H1 (cell line): ENCODE measurements around the gene GSG1L2. TPM values are rescaled to one million over a fixed set of nuclear protein-coding genes. Genes with fewer than 3 reads are reported as not detected.

Experiments used
- CTCF ChIA-PET: fragments of 300-600 bp; sonication (Branson Sonifier 250); formaldehyde crosslinking; loops from one replicate; lab custom pipeline; 2021; ENCODE audit not compliant: partially characterized antibody; lab: Charles Lee
- POLR2A ChIA-PET: fragments of 300-600 bp; sonication (Branson Sonifier 250); formaldehyde crosslinking; loops from one replicate; lab custom pipeline; 2021; ENCODE audit warnings: inconsistent platforms; ENCODE audit not compliant: partially characterized antibody; lab: Charles Lee
- DNase-seq, 2 experiments: peaks; one replicate each; pipeline versions ENCODE4 v3.0.0 to v3.0.0-alpha.2; 2010 to 2022; ENCODE audit warnings: low spot score in 2 of 2, low read depth in 1 of 2, mixed read lengths in 1 of 2
- FAIRE-seq: peaks from 2 replicates; lab custom pipeline; 2011; peaks lifted over from hg19 to GRCh38; lab: Jason Lieb, UNC
- H2AFZ ChIP-seq: 2 replicates; pipeline ENCODE4 v1.8.1; 2012; ENCODE audit warnings: low read length, inconsistent platforms
- H2AK5ac ChIP-seq: 2 replicates; pipeline ENCODE4 v1.6.1; 2013; ENCODE audit warnings: low read depth, low read length
- H2BK120ac ChIP-seq: replicated peaks from 2 replicates; pipeline ENCODE3; 2013; ENCODE audit warnings: low read depth, low read length, inconsistent platforms
- H2BK12ac ChIP-seq: 2 replicates; pipeline ENCODE4 v1.6.1; 2013; ENCODE audit warnings: low read depth, low read length
- H2BK15ac ChIP-seq: 2 replicates; pipeline ENCODE4 v1.6.1; 2013; ENCODE audit warnings: low read length
- H2BK20ac ChIP-seq: 2 replicates; pipeline ENCODE4 v1.6.1; 2013; ENCODE audit warnings: low read length
- H2BK5ac ChIP-seq: 2 replicates; pipeline ENCODE4 v1.6.1; 2013; ENCODE audit warnings: low read depth, low read length
- H3K14ac ChIP-seq: 2 replicates; pipeline ENCODE4 v1.6.1; 2013; ENCODE audit warnings: inconsistent platforms; ENCODE audit not compliant: insufficient read length
- H3K18ac ChIP-seq: 2 replicates; pipeline ENCODE4 v1.6.1; 2013; ENCODE audit warnings: low read length; ENCODE audit errors: extremely low read depth
- H3K23ac ChIP-seq: 2 replicates; pipeline ENCODE4 v1.6.1; 2013; ENCODE audit warnings: inconsistent platforms; ENCODE audit not compliant: insufficient read length
- H3K23me2 ChIP-seq: 2 replicates; pipeline ENCODE4 v1.6.1; 2013; ENCODE audit warnings: low read depth, low read length
- H3K27ac ChIP-seq: 2 replicates; pipeline ENCODE4 v1.6.1; 2011; ENCODE audit warnings: low read depth, low read length, inconsistent platforms
- H3K27me3 ChIP-seq, 4 experiments: replicated peaks in 1 of 4; 1 replicate in 1 of 4; 2 replicates in 3 of 4; pipeline versions ENCODE4 v1.6.1 to v1.8.1; 2011 to 2013; ENCODE audit warnings: low read length in 3 of 4, mild to moderate bottlenecking in 3 of 4, inconsistent platforms in 2 of 4, mixed read lengths in 2 of 4, moderate library complexity in 1 of 4; ENCODE audit not compliant: control insufficient read depth in 3 of 4, insufficient read depth in 3 of 4; ENCODE audit errors: extremely low read depth in 1 of 4
- H3K36me3 ChIP-seq, 4 experiments: 2 replicates each; pipeline versions ENCODE4 v1.6.1 to v1.8.1; 2011 to 2013; ENCODE audit warnings: mild to moderate bottlenecking in 4 of 4, low read length in 3 of 4, moderate library complexity in 2 of 4, control low read depth in 1 of 4, inconsistent platforms in 1 of 4; ENCODE audit not compliant: insufficient read depth in 4 of 4, control insufficient read depth in 2 of 4
- H3K4ac ChIP-seq: replicated peaks from 2 replicates; pipeline ENCODE3; 2013; ENCODE audit warnings: low read length, low read depth, mixed read lengths, inconsistent platforms; ENCODE audit not compliant: insufficient read length
- H3K4me1 ChIP-seq, 4 experiments: replicated peaks in 1 of 4; 1 replicate in 1 of 4; 2 replicates in 3 of 4; pipeline versions ENCODE4 v1.6.1 to v1.8.1; 2011 to 2013; ENCODE audit warnings: low read length in 3 of 4, inconsistent platforms in 2 of 4, mixed read lengths in 1 of 4; ENCODE audit not compliant: insufficient read depth in 4 of 4, control insufficient read depth in 3 of 4
- H3K4me2 ChIP-seq, 2 experiments: 2 replicates each; pipeline versions ENCODE4 v1.6.1 to v1.8.1; 2011 to 2013; ENCODE audit warnings: low read depth in 2 of 2, low read length in 2 of 2, control low read depth in 1 of 2, inconsistent platforms in 1 of 2, mild to moderate bottlenecking in 1 of 2; ENCODE audit not compliant: insufficient read depth in 1 of 2
- H3K4me3 ChIP-seq, 4 experiments: fragments of 200-600, 300-600 bp in 1 of 4; sonication (generic), shearing (Covaris generic), sonication (Bioruptor Twin) in 1 of 4; 2 replicates each; pipeline versions ENCODE4 v1.5.1 to v1.8.1; 2011 to 2016; ENCODE audit warnings: low read length in 4 of 4, low read depth in 3 of 4, control low read depth in 2 of 4, inconsistent platforms in 2 of 4, mild to moderate bottlenecking in 2 of 4, mixed read lengths in 1 of 4, moderate library complexity in 1 of 4; ENCODE audit not compliant: insufficient read depth in 2 of 4; ENCODE audit errors: extremely low read depth in 1 of 4
- H3K56ac ChIP-seq: replicated peaks from 2 replicates; pipeline ENCODE3; 2013; ENCODE audit warnings: low read depth, mild to moderate bottlenecking, mixed read lengths, low read length, inconsistent platforms; ENCODE audit not compliant: insufficient read length
- H3K79me1 ChIP-seq: 2 replicates; pipeline ENCODE4 v1.6.1; 2013; ENCODE audit warnings: low read depth, low read length, control low read depth
- H3K79me2 ChIP-seq, 2 experiments: 2 replicates each; pipeline versions ENCODE4 v1.6.1 to v1.8.1; 2012 to 2013; ENCODE audit warnings: low read length in 2 of 2, mild to moderate bottlenecking in 2 of 2, inconsistent platforms in 1 of 2; ENCODE audit not compliant: insufficient read depth in 2 of 2, control insufficient read depth in 1 of 2
- H3K9ac ChIP-seq, 4 experiments: replicated peaks in 1 of 4; 1 replicate in 1 of 4; 2 replicates in 3 of 4; pipeline versions ENCODE4 v1.6.1 to v1.8.1; 2011 to 2013; ENCODE audit warnings: low read depth in 3 of 4, low read length in 3 of 4, control low read depth in 2 of 4, mild to moderate bottlenecking in 2 of 4, moderate library complexity in 2 of 4, inconsistent platforms in 1 of 4; ENCODE audit errors: extremely low read depth in 1 of 4
- H3K9me3 ChIP-seq, 2 experiments: 2 replicates each; pipeline versions ENCODE4 v1.6.1 to v1.8.1; 2012 to 2013; ENCODE audit warnings: mild to moderate bottlenecking in 2 of 2, moderate library complexity in 2 of 2, control low read depth in 1 of 2, inconsistent platforms in 1 of 2, low read depth in 1 of 2, low read length in 1 of 2, mixed read lengths in 1 of 2; ENCODE audit not compliant: insufficient read depth in 2 of 2
- H4K20me1 ChIP-seq, 2 experiments: replicated peaks in 1 of 2; 2 replicates each; pipeline versions ENCODE3 to v1.8.1; 2011 to 2013; ENCODE audit warnings: inconsistent platforms in 2 of 2, low read length in 2 of 2, mild to moderate bottlenecking in 1 of 2; ENCODE audit not compliant: insufficient read depth in 2 of 2, control insufficient read depth in 1 of 2
- H4K5ac ChIP-seq: 2 replicates; pipeline ENCODE4 v1.6.1; 2013; ENCODE audit warnings: low read length, low read depth, mixed read lengths, inconsistent platforms; ENCODE audit not compliant: insufficient read length
- H4K8ac ChIP-seq: 2 replicates; pipeline ENCODE4 v1.8.0; 2013; ENCODE audit warnings: mild to moderate bottlenecking, moderate library complexity, low read length, inconsistent platforms; ENCODE audit not compliant: insufficient read depth; ENCODE audit errors: extremely low read depth
- H4K91ac ChIP-seq: replicated peaks from 2 replicates; pipeline ENCODE3; 2013; ENCODE audit warnings: low read length, mixed read lengths, inconsistent platforms; ENCODE audit not compliant: insufficient read length
- ASH2L ChIP-seq: fragments of 200-600, 300-600 bp; sonication (generic); IDR thresholded peaks from one replicate; pipeline ENCODE4 v1.7.1; 2017; ENCODE audit warnings: low read length
- CHD1 ChIP-seq: IDR thresholded peaks from 2 replicates; pipeline ENCODE4 v1.6.1; 2012; ENCODE audit warnings: low read depth, low read length, improper control_type of control experiment
- KDM1A ChIP-seq: fragments of 200-600, 300-600 bp; sonication (generic); IDR thresholded peaks from 2 replicates; pipeline ENCODE4 v1.7.1; 2016; ENCODE audit warnings: mild to moderate bottlenecking, low read length, borderline replicate concordance
- SAP30 ChIP-seq: fragments of 300-600 bp; sonication (generic); IDR thresholded peaks from 2 replicates; pipeline ENCODE4 v1.7.1; 2012; ENCODE audit warnings: low read length, moderate library complexity, mild to moderate bottlenecking, inconsistent platforms; ENCODE audit not compliant: insufficient read depth, insufficient replicate concordance
- SUZ12 ChIP-seq: fragments of 200-600 bp; sonication (generic); IDR thresholded peaks from 2 replicates; pipeline ENCODE4 v1.6.1; 2012; ENCODE audit warnings: mild to moderate bottlenecking, inconsistent platforms, low read length, moderate library complexity, mixed read lengths
- TCF12 ChIP-seq: IDR thresholded peaks from 2 replicates; pipeline ENCODE4 v1.6.1; 2011; ENCODE audit warnings: low read depth, mild to moderate bottlenecking, low read length
- YY1 ChIP-seq: IDR thresholded peaks from 2 replicates; pipeline ENCODE4 v1.6.1; 2011; ENCODE audit warnings: low read depth, mild to moderate bottlenecking, low read length
- WGBS, 2 experiments: shearing (Covaris generic) in 1 of 2; methylation state at CpG; one replicate each; pipeline versions ENCODE4 v1.1.6 to v1.1.7; 2013 to 2015; ENCODE audit warnings: low lambda C conversion rate in 2 of 2, mixed read lengths in 2 of 2, inconsistent platforms in 1 of 2, low coverage in 1 of 2, missing lambda C conversion rate in 1 of 2; ENCODE audit not compliant: insufficient replicate concordance in 2 of 2, insufficient coverage in 1 of 2, insufficient read length in 1 of 2; ENCODE audit errors: extremely low coverage in 1 of 2, missing lambda C conversion rate in 1 of 2; 5-methylcytosine and 5-hydroxymethylcytosine counted together
- polyA plus RNA-seq, 7 experiments: library from polyadenylated mRNA; depleted of rRNA in 3 of 7; stranded (reverse) in 5 of 7; unstranded in 2 of 7; fragments of >200 nt in 5 of 7; fragments of 200-250 nt in 2 of 7; gene quantifications; 1 replicate in 5 of 7; 2 replicates in 1 of 7; 4 replicates in 1 of 7; pipeline versions ENCODE4 v1.2.1 to v1.2.3, GENCODE V29; 2011 to 2013; ENCODE audit warnings: missing spikeins in 2 of 7, mixed read lengths in 2 of 7
- total RNA-seq: library from RNA; stranded (reverse); fragmentation: NEBNext Ultra II Directional; extraction: Animal tissue kit (Norgen Biotek cat#: 25700); gene quantifications from 2 replicates; pipeline ENCODE4 v1.2.1, GENCODE V29; 2021
- TF ChIP-seq, protein P1 (sequence below), 3 experiments: IDR thresholded peaks; 1 replicate in 2 of 3; 2 replicates in 1 of 3; pipeline versions ENCODE4 v1.5.1 to v1.6.1; 2011; ENCODE audit warnings: low read length in 3 of 3, mild to moderate bottlenecking in 3 of 3, inconsistent platforms in 2 of 3, low read depth in 1 of 3, moderate library complexity in 1 of 3; ENCODE audit not compliant: insufficient read depth in 1 of 3; ENCODE audit errors: control extremely low read depth in 1 of 3

Gene GSG1L2
- total and polyA plus RNA-seq, 2 of the 8 experiments (the other 6 are each of a cell fraction or from before 2014, with no cell fraction given), result not detected

DNA sequence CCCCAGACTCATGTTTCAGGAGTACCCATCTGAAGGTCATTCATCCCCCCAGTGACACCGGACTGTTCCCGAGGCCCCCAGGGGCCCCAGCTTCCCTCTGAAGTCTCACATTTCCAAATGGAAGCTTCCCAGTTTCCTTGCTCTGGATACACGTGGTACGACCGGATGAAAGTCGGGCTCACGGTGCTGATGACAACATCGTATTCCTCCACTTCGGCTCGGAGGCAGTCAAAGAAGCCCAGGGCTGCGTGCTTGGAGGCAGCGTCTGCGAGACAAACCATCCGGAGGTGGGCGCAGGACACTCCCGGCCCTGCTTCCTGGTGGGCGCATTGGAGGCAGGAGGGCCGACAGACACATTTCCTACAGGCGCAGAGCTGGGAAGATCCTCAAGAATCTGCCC, 49.2 kb downstream of the GSG1L2 start:
- H4K91ac ChIP-seq, result no peak overlapping the region
- H3K4me1 ChIP-seq, result no peaks in the 10 kb centered on the region; a peak in 1 of 7 replicates
- POLR2A ChIA-PET, result no interaction called here
- H3K18ac ChIP-seq, result no peak overlapping the region
- no peaks in the 10 kb centered on the region for H3K27me3 ChIP-seq
- no peak overlapping the region for H3K27ac ChIP-seq
- DNase-seq (no peak), FAIRE-seq (no peak)
- H2BK15ac ChIP-seq, result no peak overlapping the region
- H3K4me3 ChIP-seq, result no peak overlapping the region
- H2BK12ac ChIP-seq, result no peak overlapping the region
- WGBS, 2 experiments, result 95% methylated on average over 17 of the region's 19 CpGs; no CpG with 5 or more reads in 1 of the 2 experiments
- H3K23me2 ChIP-seq, result no peaks in the 10 kb centered on the region
- no peaks in the 10 kb centered on the region for H3K36me3 ChIP-seq
- H3K4me2 ChIP-seq, result no peak overlapping the region
- no peak overlapping the region for H2AK5ac ChIP-seq
- CTCF ChIA-PET, result interaction anchor here (1.6 kb wide), 1 partner anchor 17 kb away, joined by 4 read pairs; no protein-coding TSS in a partner anchor
- no peak overlapping the region for H3K14ac ChIP-seq
- H4K20me1 ChIP-seq, result no peaks in the 10 kb centered on the region
- H3K9me3 ChIP-seq, result no peaks in the 10 kb centered on the region
- no peaks in the 10 kb centered on the region for H3K79me2 ChIP-seq
- no peaks in the 10 kb centered on the region for H3K79me1 ChIP-seq
- no peak overlapping the region for H3K56ac ChIP-seq
- H3K9ac ChIP-seq, result no peak overlapping the region
- H3K4ac ChIP-seq, result no peak overlapping the region
- H2BK5ac ChIP-seq, result no peak overlapping the region
- H2BK120ac ChIP-seq, result no peak overlapping the region
- no peak overlapping the region for H2AFZ ChIP-seq
- no peak overlapping the region for H4K5ac ChIP-seq
- no peak overlapping the region for H2BK20ac ChIP-seq
- no peak overlapping the region for H4K8ac ChIP-seq
- TF ChIP-seq YY1, result no peak
- TF ChIP-seq SUZ12, result no peak
- TF ChIP-seq, protein P1, sequence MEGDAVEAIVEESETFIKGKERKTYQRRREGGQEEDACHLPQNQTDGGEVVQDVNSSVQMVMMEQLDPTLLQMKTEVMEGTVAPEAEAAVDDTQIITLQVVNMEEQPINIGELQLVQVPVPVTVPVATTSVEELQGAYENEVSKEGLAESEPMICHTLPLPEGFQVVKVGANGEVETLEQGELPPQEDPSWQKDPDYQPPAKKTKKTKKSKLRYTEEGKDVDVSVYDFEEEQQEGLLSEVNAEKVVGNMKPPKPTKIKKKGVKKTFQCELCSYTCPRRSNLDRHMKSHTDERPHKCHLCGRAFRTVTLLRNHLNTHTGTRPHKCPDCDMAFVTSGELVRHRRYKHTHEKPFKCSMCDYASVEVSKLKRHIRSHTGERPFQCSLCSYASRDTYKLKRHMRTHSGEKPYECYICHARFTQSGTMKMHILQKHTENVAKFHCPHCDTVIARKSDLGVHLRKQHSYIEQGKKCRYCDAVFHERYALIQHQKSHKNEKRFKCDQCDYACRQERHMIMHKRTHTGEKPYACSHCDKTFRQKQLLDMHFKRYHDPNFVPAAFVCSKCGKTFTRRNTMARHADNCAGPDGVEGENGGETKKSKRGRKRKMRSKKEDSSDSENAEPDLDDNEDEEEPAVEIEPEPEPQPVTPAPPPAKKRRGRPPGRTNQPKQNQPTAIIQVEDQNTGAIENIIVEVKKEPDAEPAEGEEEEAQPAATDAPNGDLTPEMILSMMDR (IDR thresholded peaks at IDR 0.05; ENCODE audit: control extremely low read depth in 1 of 3, insufficient read depth in 1 of 3, low read depth in 1 of 3, low read length in 3 of 3), result no peak
- TF ChIP-seq TCF12, result no peak
- no peak for TF ChIP-seq CHD1
- TF ChIP-seq SAP30, result no peak
- no peak for TF ChIP-seq KDM1A
- no peak for TF ChIP-seq ASH2L
- H3K23ac ChIP-seq, result no peak overlapping the region
